HUES64 (cell line): Measurements from ENCODE around the gene PLGRKT.
"Not testable (repeated sequence)": the region's sequence is repeated elsewhere in the genome, so short reads cannot be mapped to it uniquely, and the experiment has no call there.

ENCODE experiments used
- H3K27ac ChIP-seq: 2 replicates; pipeline ENCODE4 v1.7.0; 2013; ENCODE audit warnings: low read depth, low read length, inconsistent platforms
- H3K27me3 ChIP-seq: 2 replicates; pipeline ENCODE4 v1.6.1; 2013; ENCODE audit warnings: mild to moderate bottlenecking, low read length; ENCODE audit not compliant: insufficient read depth
- H3K36me3 ChIP-seq: 2 replicates; pipeline ENCODE4 v1.6.1; 2013; ENCODE audit warnings: mild to moderate bottlenecking, low read length; ENCODE audit not compliant: insufficient read depth
- H3K4me1 ChIP-seq: 2 replicates; pipeline ENCODE4 v1.6.1; 2013; ENCODE audit warnings: mild to moderate bottlenecking, low read length, moderate library complexity; ENCODE audit not compliant: insufficient read depth
- H3K4me3 ChIP-seq: 2 replicates; pipeline ENCODE4 v1.5.1; 2013; ENCODE audit warnings: mild to moderate bottlenecking, low read length, moderate library complexity
- H3K9ac ChIP-seq: 2 replicates; pipeline ENCODE4 v1.6.1; 2013; ENCODE audit warnings: mild to moderate bottlenecking, low read depth, low read length
- H3K9me3 ChIP-seq: 2 replicates; pipeline ENCODE4 v1.6.1; 2013; ENCODE audit warnings: low read depth, low read length; ENCODE audit not compliant: insufficient read depth
- WGBS: fragments of 150-250, 120-280 bp; methylation state at CpG from one replicate; pipeline ENCODE4 v1.1.7; 2013; ENCODE audit warnings: missing lambda C conversion rate; 5-methylcytosine and 5-hydroxymethylcytosine counted together

The PLGRKT gene

DNA sequence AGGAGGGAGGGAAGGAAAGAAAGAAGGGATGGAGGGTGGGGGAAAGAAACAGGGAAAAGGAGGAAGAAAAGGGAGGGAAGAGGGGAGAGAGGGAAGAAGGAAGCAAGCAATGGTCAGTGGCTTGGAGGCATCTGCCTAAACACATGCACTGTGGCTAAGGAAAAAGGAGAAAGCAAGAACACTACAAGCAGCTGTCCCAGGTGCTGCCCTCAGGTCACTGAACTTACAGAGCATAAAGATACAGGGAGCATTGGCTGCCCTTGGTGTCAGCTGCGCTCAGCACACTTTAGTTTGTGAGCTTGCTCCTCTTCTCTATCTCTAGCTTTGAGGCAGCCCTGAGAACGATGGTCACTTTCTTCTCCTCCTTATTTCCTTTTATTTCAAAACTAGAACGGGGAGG lies 40.2 kb downstream of the PLGRKT start:
- WGBS: 89% methylated on average over 3 of the region's 3 CpGs

DNA sequence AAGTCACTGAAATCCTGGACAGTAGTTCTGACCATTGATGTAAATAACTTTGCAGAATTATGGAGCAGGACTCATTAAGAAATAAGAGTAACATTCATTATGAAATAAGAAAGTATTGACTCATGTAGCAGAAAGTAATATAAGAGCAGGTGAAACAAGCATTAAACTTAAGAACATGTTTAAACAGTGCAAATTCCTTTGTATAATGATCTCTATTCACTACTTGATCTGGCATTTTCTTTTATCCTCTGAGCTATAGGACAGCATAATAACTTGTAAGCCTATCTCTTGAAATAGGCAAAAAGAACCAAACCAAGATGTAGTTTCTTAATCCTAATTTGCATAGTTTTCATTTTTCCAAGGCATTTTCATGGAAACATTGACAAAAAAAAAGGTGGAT lies 42.3 kb downstream of the PLGRKT start:
- H3K9me3 ChIP-seq: no peaks in the 10 kb centered on the region
- no peaks in the 10 kb centered on the region for H3K4me1 ChIP-seq
- H3K27ac ChIP-seq: no peak overlapping the region
- no peak overlapping the region for H3K4me3 ChIP-seq
- H3K27me3 ChIP-seq: no peaks in the 10 kb centered on the region
- no peak overlapping the region for H3K9ac ChIP-seq
- H3K36me3 ChIP-seq: no peaks in the 10 kb centered on the region

More for the DNA sequence above, 40.2 kb downstream of the PLGRKT start:
- not testable (repeated sequence) for H3K4me1 ChIP-seq, H3K9ac ChIP-seq, H3K36me3 ChIP-seq, H3K4me3 ChIP-seq, H3K9me3 ChIP-seq, H3K27me3 ChIP-seq, H3K27ac ChIP-seq

GRCh38 chr9:5393976-5394375 lies 43.7 kb downstream of the PLGRKT start:
- H3K4me3 ChIP-seq, H3K9me3 ChIP-seq, H3K36me3 ChIP-seq, H3K27me3 ChIP-seq, H3K9ac ChIP-seq, H3K27ac ChIP-seq, H3K4me1 ChIP-seq: not testable (repeated sequence)
- WGBS: 96% methylated on average over 2 of the region's 2 CpGs

- Histone ChIP-seq H3K27ac (no peak overlapping the region), H3K27me3 (no peaks in the 10 kb centered on the region), H3K4me1 (no peaks in the 10 kb centered on the region), H3K4me3 (no peak overlapping the region), H3K9ac (no peak overlapping the region), H3K36me3 (no peaks in the 10 kb centered on the region), H3K9me3 (no peaks in the 10 kb centered on the region)
- no CpG with 5 or more reads among the region's 2 CpGs for WGBS
Measured at GRCh38 chr9:5393497-5393896, 44.2 kb downstream of the PLGRKT start.

- Histone ChIP-seq H3K9ac (no peak overlapping the region), H3K27me3 (no peaks in the 10 kb centered on the region), H3K4me1 (no peaks in the 10 kb centered on the region), H3K9me3 (no peaks in the 10 kb centered on the region), H3K27ac (no peak overlapping the region), H3K36me3 (no peaks in the 10 kb centered on the region), H3K4me3 (no peak overlapping the region)
- WGBS: 100% methylated on average over 1 of the region's 1 CpG
Measured at GRCh38 chr9:5392285-5392684, 45.4 kb downstream of the PLGRKT start.

DNA sequence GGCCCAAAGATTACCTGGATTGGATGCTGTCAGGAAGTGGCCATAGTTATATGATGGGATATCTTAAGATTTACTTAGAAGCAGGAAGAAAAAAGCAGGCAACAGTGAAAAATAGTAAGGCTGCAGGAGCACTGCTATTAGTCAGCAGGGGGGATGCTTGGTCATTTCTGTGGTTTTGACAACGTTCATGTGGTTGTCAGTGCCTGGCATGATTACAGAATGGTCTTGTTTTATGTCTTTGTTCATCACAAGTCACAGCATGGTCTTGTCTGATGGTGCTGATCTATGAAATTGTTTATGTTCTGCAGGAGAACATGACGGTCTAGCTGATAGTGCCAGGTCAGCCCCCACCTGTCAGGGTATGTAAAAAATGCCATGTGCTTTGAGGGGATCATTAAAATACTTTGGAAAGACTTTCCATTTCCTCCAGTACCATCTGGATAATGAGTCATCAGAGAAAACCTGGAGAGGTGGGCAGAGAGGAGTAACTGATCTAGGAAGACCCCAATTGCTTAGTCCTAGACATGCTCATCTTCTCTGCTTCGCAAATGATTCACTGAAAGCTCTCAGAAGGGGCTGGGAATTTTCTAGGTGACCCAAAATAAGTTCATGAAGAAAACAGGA lies 48.5 kb downstream of the PLGRKT start:
- Histone ChIP-seq H3K36me3 (no peaks in the 10 kb centered on the region), H3K9ac (no peak overlapping the region), H3K27me3 (no peaks in the 10 kb centered on the region), H3K4me3 (no peak overlapping the region), H3K4me1 (no peaks in the 10 kb centered on the region), H3K27ac (no peak overlapping the region), H3K9me3 (no peaks in the 10 kb centered on the region)
- 87% methylated on average over 3 of the region's 3 CpGs for WGBS

- Histone ChIP-seq H3K27me3 (no peaks in the 10 kb centered on the region), H3K9ac (no peak overlapping the region), H3K4me1 (no peaks in the 10 kb centered on the region), H3K9me3 (no peaks in the 10 kb centered on the region), H3K36me3 (no peaks in the 10 kb centered on the region), H3K27ac (no peak overlapping the region), H3K4me3 (no peak overlapping the region)
- WGBS: 93% methylated on average over 3 of the region's 5 CpGs
Measured at GRCh38 chr9:5388026-5388819, 49.5 kb downstream of the PLGRKT start.

GRCh38 chr9:5384436-5384835 lies 53.3 kb downstream of the PLGRKT start:
- H3K4me1 ChIP-seq: no peaks in the 10 kb centered on the region
- H3K27ac ChIP-seq: no peak overlapping the region
- no peak overlapping the region for H3K9ac ChIP-seq
- no peak overlapping the region for H3K4me3 ChIP-seq
- H3K9me3 ChIP-seq: no peaks in the 10 kb centered on the region
- no peaks in the 10 kb centered on the region for H3K36me3 ChIP-seq
- H3K27me3 ChIP-seq: no peaks in the 10 kb centered on the region

DNA sequence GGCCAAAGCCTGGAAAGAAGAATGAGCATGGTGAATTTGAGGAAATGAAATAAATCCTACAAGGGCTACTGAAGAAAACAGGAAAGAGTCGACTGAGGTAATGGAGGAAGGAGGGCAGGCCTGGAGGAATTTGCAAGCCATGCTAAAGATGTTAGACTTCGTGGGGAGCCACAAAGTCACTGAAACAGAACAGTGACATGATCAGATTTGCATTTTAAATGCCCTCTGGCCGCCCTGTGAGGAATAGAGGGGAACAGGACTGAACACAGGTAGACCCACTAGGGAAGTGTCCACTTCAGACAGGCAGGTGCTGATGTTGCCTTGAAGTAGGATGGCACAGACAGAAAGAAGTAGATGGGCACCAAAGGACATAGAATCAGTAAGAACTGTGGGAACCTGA lies 55.2 kb downstream of the PLGRKT start:
- Histone ChIP-seq H3K9ac (no peak overlapping the region), H3K27ac (no peak overlapping the region), H3K4me3 (no peak overlapping the region), H3K36me3 (no peaks in the 10 kb centered on the region), H3K27me3 (no peaks in the 10 kb centered on the region), H3K9me3 (no peaks in the 10 kb centered on the region), H3K4me1 (no peaks in the 10 kb centered on the region)
- whole genome bisulfite sequencing: 72% methylated on average over 3 of the region's 3 CpGs

GRCh38 chr9:5375790-5376477 lies 61.8 kb downstream of the PLGRKT start:
- no peak overlapping the region for H3K9ac ChIP-seq
- H3K4me1 ChIP-seq: peaks cover 6% of the 10 kb centered on the region
- no peaks in the 10 kb centered on the region for H3K36me3 ChIP-seq
- H3K27ac ChIP-seq: no peak overlapping the region
- 88% methylated on average over 6 of the region's 6 CpGs for WGBS
- H3K4me3 ChIP-seq: no peak overlapping the region
- no peaks in the 10 kb centered on the region for H3K27me3 ChIP-seq
- H3K9me3 ChIP-seq: no peaks in the 10 kb centered on the region

DNA sequence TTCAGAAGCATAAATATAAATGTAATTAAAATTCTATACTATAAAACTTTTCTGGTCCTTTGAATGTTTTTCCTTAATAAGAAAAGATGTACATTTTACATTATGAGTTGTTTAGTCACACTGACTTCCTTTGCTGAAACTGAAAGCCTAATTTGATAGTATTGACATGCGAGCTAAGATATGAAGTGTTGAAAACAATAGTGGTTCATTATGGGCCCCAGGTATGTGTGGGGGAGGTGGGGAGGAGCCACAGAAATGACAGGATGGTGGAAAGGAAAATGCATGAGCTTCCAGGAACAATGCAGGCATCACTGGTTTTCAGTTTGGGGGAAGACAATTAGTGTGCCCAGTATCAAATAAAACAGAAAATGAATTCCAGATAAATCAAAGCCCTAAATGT lies 62.6 kb downstream of the PLGRKT start:
- H3K4me1 ChIP-seq: peaks cover 6% of the 10 kb centered on the region
- no peak overlapping the region for H3K4me3 ChIP-seq
- H3K36me3 ChIP-seq: no peaks in the 10 kb centered on the region
- no peaks in the 10 kb centered on the region for H3K9me3 ChIP-seq
- 86% methylated on average over 1 of the region's 1 CpG for WGBS
- no peak overlapping the region for H3K27ac ChIP-seq
- no peaks in the 10 kb centered on the region for H3K27me3 ChIP-seq
- no peak overlapping the region for H3K9ac ChIP-seq
